IPS-20b (cell line): Measurements from ENCODE around the gene ERI3.
A peak's percentile ranks its signal among the peaks of the same experiment; 100 is the strongest.

Experiments used
- H3K27ac ChIP-seq: one replicate; pipeline ENCODE4 v1.5.1; 2013; ENCODE audit warnings: low read length
- H3K27me3 ChIP-seq: 2 replicates; pipeline ENCODE4 v1.6.1; 2013; ENCODE audit warnings: mild to moderate bottlenecking, low read length, inconsistent platforms; ENCODE audit not compliant: insufficient read depth
- H3K36me3 ChIP-seq: 2 replicates; pipeline ENCODE4 v1.6.1; 2013; ENCODE audit warnings: low read depth, mild to moderate bottlenecking, inconsistent platforms, low read length, moderate library complexity; ENCODE audit not compliant: insufficient read depth
- H3K4me1 ChIP-seq: 2 replicates; pipeline ENCODE4 v1.6.1; 2013; ENCODE audit warnings: mild to moderate bottlenecking, control low read depth, inconsistent platforms, low read length, moderate library complexity; ENCODE audit not compliant: insufficient read depth
- H3K4me3 ChIP-seq: 2 replicates; pipeline ENCODE4 v1.5.1; 2013; ENCODE audit warnings: mild to moderate bottlenecking, low read length, inconsistent platforms
- H3K9ac ChIP-seq: 2 replicates; pipeline ENCODE4 v1.6.1; 2013; ENCODE audit warnings: low read depth, mild to moderate bottlenecking, inconsistent platforms, low read length, moderate library complexity
- H3K9me3 ChIP-seq: 2 replicates; pipeline ENCODE4 v1.6.1; 2013; ENCODE audit warnings: mild to moderate bottlenecking, low read depth, low read length, inconsistent platforms; ENCODE audit not compliant: insufficient read depth

ERI3 gene, protein sequence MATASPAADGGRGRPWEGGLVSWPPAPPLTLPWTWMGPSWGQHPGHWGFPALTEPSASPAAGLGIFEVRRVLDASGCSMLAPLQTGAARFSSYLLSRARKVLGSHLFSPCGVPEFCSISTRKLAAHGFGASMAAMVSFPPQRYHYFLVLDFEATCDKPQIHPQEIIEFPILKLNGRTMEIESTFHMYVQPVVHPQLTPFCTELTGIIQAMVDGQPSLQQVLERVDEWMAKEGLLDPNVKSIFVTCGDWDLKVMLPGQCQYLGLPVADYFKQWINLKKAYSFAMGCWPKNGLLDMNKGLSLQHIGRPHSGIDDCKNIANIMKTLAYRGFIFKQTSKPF

DNA sequence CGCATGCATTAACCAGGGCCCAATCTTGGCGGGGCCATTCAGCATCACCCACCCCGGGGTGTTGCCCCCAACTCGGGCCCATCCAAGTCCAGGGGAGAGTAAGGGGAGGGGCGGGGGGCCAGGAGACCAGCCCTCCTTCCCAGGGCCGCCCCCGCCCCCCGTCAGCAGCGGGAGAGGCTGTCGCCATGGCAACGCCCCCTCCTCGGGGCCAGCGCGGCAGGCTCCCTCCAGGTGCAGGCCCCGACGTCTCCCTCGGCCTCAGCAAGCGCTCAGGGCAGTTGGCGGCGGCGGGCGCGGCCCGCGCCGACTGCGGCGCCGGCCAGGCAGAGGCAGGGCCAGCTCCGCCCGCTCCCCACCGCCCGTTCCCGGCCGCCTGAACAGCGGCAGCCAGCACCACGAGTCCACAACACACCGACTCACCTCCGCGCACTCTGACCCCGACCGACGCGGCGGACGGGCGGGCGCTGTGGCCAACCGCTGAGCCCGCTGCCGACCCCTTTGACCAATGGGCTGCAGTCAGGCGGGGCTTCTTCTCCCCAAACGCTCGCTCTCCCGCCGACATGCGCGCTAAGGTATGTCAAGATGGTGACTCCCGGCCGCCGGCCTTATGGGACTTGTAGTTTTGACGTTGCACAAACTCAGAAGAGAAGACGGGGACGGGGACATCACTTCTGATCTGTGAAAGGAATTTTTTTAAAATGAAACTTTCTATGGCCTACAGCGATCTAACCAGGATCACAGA, at the start of gene ERI3:
Gene ERI3 (minus strand): TSS at position 418 of the 742 bp plus-strand sequence. CDS start 231 bp downstream, at position 187.
- Histone ChIP-seq H3K9me3 (no peaks in the 10 kb centered on the region), H3K27me3 (no peaks in the 10 kb centered on the region), H3K27ac (no peak within 1 kb of the TSS)

DNA sequence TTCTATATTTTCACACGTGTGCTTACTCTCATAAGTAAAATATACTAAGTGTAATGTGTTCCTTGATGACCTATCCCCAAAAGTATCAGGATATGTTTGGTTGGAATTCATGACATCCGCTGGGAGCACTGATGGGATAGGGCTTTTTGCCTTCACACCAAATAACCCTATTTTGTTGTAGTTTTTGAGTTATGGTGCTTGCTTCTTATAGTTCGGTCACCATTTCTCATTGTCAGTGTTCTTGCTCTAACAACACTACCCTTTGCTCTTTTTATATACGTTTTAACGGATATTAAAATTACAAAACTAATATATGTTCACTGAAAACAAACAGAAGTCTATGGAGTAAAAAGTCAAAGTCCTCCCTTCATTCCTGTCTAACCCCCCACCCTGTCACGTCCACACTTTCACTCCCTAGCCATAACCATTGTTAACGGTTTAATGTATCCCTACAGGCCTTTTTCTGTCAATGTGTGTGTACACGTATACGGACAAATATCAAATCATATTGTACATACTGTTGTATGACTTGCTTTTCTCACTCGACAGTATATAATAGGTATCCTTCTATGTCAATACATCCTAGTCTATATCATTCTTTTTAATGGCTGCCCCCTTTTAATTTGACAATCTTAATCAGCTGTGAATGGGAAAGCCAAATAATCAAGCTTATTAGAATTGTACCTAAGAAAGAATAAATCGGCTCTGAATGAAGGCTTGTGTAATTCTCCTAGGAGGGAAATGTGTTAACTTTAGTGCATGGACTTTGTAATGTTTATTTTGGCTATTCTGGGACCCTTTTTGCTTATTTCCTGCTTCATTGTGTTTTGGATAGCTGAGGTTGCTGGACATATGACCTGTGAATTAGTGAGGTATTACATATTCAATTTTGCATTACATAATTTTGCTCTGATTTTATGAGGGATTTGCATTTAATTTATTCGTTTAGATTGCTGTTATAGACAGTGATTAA, 46.5 kb upstream of the ERI3 start:
- Histone ChIP-seq H3K36me3 (no peaks in the 10 kb centered on the region), H3K27ac (no peak overlapping the region), H3K9me3 (no peaks in the 10 kb centered on the region), H3K4me1 (no peaks in the 10 kb centered on the region), H3K27me3 (peaks cover 69% of the 10 kb centered on the region), H3K9ac (no peak overlapping the region), H3K4me3 (no peak overlapping the region)

More for the DNA sequence above, at the start of gene ERI3:
- H3K36me3 ChIP-seq, result peaks cover 3% of the 10 kb centered on the region; the same call in 1 of the 2 replicates
- H3K4me1 ChIP-seq, result peaks cover 22% of the 10 kb centered on the region
- peak within 1 kb of the TSS; percentile 84 for H3K4me3 ChIP-seq
- H3K9ac ChIP-seq, result peak within 1 kb of the TSS; percentile 83; the same call in 1 of the 2 replicates

DNA sequence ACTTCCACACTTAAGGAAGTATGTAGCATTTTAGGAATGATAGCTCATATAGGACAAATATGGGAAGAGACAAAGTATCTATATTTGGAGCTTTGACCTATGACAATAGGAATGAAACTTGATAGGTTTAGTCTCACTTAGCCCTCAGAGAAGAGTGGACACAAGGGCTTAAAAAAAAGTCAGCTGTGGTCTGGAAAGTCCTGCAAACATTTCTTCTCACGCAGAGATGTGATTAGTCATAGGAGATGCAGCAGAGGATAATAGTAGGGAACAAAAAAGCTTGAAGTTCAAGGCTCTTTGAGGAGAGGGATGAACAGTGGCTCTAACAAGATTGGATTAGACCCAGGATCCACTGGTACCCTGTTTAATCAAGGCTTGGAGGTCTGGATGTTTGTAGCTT, 35.2 kb upstream of the ERI3 start:
- Histone ChIP-seq H3K9ac (no peak overlapping the region), H3K9me3 (no peaks in the 10 kb centered on the region), H3K36me3 (no peaks in the 10 kb centered on the region), H3K27ac (no peak overlapping the region), H3K27me3 (peaks cover 28% of the 10 kb centered on the region), H3K4me1 (no peaks in the 10 kb centered on the region), H3K4me3 (no peak overlapping the region)

DNA sequence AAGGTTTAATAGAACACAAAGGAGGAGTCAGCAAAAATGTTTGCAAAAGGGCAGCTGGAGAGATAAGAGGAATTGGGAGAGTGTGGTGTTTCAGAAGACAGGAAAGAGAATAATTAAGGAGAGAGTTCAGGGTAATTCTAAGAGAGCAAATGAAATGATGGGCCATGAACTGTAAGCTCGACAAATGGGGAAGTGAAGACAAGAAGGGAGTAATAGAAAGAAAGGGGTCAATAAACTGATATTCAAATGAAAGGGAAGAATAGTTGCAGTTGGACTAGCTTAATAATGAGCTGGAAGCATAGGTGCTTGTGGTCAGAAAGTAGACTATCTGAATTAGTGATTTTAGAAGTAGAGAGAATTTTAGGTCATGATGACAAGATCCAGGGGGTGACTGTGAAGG, 34.4 kb upstream of the ERI3 start:
- Histone ChIP-seq H3K4me3 (no peak overlapping the region), H3K27ac (no peak overlapping the region), H3K9me3 (no peaks in the 10 kb centered on the region), H3K36me3 (no peaks in the 10 kb centered on the region), H3K4me1 (no peaks in the 10 kb centered on the region), H3K27me3 (peaks cover 25% of the 10 kb centered on the region), H3K9ac (no peak overlapping the region)

DNA sequence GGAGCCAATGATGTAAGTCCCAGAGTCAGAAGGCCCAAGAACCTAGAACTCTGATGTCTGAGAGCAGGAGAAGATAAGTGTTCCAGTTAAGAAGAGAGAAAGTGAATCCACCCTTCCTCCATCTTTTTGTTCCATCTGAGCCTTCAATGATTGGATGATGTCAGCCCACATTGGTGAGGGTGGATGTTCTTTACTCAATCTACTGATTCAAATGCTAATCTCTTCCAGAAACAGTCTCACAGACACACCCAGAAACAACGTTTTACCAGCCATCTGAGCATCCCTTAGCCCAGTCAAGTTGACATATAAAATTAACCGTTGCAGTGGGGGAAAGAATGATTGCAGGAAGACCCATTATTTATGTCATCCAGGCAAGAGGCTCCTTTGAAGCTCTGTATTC, 33.5 kb upstream of the ERI3 start:
- H3K27ac ChIP-seq, result no peak overlapping the region
- no peaks in the 10 kb centered on the region for H3K36me3 ChIP-seq
- peaks cover 5% of the 10 kb centered on the region; the same call in 1 of the 2 replicates for H3K4me1 ChIP-seq
- no peaks in the 10 kb centered on the region for H3K9me3 ChIP-seq
- H3K4me3 ChIP-seq, result no peak overlapping the region
- H3K27me3 ChIP-seq, result peaks cover 31% of the 10 kb centered on the region
- no peak overlapping the region for H3K9ac ChIP-seq

DNA sequence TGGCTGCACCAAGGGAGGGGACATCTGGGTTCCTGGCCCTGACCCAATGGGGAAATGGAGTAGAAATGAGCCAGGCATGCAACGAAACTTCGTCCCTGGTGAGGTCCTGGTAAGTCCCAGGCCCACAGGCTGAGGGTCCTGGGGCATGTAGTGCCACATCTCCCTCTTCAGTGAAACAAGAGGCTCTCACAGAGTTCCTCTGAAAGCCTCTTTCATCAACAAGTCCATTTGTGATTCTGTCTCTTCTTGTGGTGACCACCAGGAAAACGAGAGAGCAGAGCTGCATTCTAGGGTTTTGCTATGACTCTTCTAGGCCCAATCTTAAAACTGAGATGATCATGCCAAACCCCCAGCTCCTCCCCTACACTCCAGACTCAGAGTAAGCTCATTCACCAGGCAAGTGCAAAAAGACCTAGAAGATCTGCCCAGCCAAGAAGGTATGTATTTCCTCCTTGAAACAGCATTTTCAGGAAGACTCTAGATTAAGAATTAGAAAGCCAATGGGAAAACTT, 25.7 kb upstream of the ERI3 start:
- Histone ChIP-seq H3K27ac (no peak overlapping the region), H3K9me3 (no peaks in the 10 kb centered on the region), H3K4me1 (peaks cover 5% of the 10 kb centered on the region; the same call in 1 of the 2 replicates), H3K36me3 (no peaks in the 10 kb centered on the region), H3K4me3 (no peak overlapping the region), H3K27me3 (peaks cover 24% of the 10 kb centered on the region), H3K9ac (no peak overlapping the region)

DNA sequence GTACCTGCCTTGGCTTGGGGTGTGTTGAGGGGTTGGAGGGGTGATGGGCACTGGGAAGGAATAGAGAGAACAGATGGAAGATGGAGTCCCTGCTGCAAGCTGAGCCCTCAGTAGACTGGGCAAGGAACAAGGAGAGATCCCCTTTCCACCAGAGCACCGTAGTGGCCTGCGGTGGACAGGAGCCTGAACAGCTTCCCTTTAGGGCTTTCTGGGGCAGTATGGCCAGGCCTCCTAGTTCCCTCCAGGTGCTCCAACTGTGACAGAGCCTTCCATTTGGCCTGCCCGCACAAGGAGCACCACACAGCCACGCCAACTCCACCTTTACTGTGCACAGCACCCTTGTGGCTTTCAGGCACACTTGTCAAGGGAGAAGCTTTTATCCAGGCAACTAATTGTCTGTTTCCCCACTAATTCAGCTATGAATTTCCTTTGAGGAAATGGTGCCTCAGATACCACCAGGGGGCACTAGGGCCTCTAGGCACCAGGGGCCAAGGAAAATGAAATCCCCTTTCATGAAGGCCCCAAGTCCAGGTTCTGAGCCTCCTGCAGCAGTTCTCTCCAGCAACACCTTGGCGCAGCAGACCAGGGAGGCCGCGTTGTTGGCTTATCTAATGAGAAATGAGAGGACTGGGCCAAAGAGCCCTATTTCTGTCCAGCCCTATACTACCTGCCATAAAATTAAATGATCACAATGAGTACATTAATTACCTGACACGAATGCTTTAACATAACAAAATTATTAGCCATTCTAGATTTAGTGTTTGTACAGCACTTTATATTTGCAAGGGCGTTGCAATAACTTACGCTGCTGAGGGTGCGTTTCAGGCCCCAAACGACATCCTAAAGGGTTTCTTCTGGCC, 23.1 kb upstream of the ERI3 start:
- Histone ChIP-seq H3K4me1 (no peaks in the 10 kb centered on the region; the same call in 1 of the 2 replicates), H3K36me3 (no peaks in the 10 kb centered on the region), H3K9me3 (no peaks in the 10 kb centered on the region)

DNA sequence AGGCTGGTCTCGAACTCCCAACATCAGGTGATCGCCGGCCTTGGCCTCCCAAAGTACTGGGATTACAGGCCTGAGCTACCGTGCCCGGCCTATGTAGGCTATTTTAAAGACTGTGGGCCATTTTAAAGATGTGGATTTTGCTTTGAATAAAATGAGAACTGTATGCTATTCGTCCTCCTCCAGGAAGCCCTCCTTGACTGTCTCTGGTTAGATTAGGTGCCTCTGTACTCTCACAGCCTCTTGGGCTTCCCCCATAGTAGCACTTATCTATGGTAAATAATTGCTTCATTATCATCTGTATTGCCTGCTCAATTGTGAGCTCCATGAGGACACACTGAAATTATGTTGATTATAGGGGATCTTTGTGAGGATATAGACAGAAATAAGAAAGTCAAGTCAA, 20.5 kb upstream of the ERI3 start:
- Histone ChIP-seq H3K4me3 (no peak overlapping the region), H3K4me1 (no peaks in the 10 kb centered on the region; the same call in 1 of the 2 replicates), H3K36me3 (no peaks in the 10 kb centered on the region), H3K27me3 (peaks cover 7% of the 10 kb centered on the region), H3K9ac (no peak overlapping the region), H3K27ac (no peak overlapping the region), H3K9me3 (no peaks in the 10 kb centered on the region)

More for the DNA sequence above, 23.1 kb upstream of the ERI3 start:
- Histone ChIP-seq H3K27me3 (peaks cover 16% of the 10 kb centered on the region), H3K4me3 (no peak overlapping the region), H3K27ac (no peak overlapping the region), H3K9ac (no peak overlapping the region)

DNA sequence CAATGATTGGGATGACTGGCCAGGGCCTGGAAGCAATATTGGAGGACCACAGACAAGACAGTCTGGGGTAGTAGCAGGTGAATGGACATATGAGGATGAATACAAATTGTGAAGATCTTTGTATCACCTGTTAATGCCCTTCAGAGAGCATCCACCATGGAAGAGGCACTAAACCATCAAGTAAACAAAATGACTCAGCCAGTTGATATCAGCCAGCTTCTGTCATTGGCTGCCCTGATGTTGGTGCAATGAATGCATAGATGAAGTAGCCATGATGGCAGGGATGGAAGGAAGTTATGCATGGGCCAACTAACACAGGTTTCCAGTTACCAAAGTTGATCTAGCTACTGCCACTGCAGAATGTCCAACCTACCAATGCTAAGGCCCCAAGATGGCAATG, 16.1 kb upstream of the ERI3 start:
- H3K9me3 ChIP-seq, result no peaks in the 10 kb centered on the region
- peaks cover 10% of the 10 kb centered on the region; the same call in 1 of the 2 replicates for H3K27me3 ChIP-seq
- H3K36me3 ChIP-seq, result no peaks in the 10 kb centered on the region
- no peaks in the 10 kb centered on the region for H3K4me1 ChIP-seq
- H3K27ac ChIP-seq, result no peak overlapping the region
- no peak overlapping the region for H3K4me3 ChIP-seq
- H3K9ac ChIP-seq, result no peak overlapping the region

DNA sequence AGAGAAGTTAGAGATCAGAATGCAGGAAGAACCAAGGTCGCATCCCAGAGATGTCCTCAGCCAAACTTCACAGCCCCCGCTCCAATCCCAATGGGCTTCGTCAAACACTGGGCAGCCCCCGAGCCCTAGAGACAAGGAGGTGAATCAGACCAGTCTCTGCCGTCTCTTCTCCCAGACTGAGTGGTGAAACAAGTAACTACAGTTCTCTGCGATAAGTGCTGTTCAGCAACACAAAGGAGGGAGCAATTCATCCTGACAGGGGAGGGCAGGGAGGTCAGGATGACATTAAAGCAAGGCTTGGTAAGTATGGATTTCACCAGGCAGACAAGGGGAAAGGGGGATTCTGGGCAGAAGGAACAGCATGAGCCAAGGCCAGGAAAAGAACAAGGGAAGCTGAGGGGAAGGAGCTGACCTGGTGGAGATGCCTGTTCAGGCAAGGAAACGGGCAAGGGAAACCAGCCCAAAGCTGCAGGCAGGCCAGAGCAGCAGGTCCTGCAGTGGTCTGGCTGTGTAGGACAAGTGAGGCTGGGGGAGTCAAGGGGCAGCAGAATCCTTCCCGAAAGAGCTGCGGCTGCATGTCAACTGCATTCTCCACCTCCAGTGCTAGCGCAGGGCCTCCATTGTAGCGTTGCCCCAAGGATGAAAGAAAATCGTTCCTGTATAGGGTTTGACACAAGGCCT, 13.6 kb upstream of the ERI3 start:
- Histone ChIP-seq H3K9me3 (no peaks in the 10 kb centered on the region), H3K36me3 (no peaks in the 10 kb centered on the region), H3K4me3 (no peak overlapping the region), H3K9ac (no peak overlapping the region), H3K4me1 (peaks cover 7% of the 10 kb centered on the region; the same call in 1 of the 2 replicates), H3K27me3 (peaks cover 17% of the 10 kb centered on the region; the same call in 1 of the 2 replicates), H3K27ac (no peak overlapping the region)
